ENCODE data around the gene TMEM150B. TPM values are rescaled to one million over a fixed set of nuclear protein-coding genes. Genes with fewer than 3 reads are reported as not detected.

The TMEM150B gene
- total RNA-seq, 1 experiment from 2014 or later, result 1.6 TPM

DNA sequence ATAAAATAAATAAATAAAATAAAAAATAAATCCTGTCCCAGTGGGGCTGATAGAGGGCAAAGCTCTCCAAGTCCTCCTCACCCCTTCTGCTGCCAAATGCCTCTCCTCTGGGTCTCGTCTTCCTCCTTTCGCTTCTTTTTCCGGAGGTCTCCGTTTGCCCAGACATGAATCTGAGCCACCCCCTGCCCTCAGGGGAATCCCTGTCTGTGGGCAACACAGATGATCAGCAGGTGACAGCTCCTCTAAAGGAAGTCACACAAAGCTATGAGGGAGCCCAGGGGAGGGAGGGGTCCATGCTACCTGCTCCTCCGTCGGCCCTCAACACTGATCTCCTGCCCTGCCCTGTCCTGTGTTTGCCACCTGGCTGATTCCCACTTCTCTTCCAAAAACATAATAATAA, 479 bp downstream of the TMEM150B start:
- Histone ChIP-seq H3K36me3 (ENCODE audit: control insufficient read depth, insufficient read depth, low read length) (no peaks in the 10 kb centered on the region; the same call in 1 of the 2 replicates), H3K4me1 (peaks cover 30% of the 10 kb centered on the region), H3K4me3 (ENCODE audit: low read depth, low read length) (no peak overlapping the region), H3K9me3 (no peaks in the 10 kb centered on the region; the same call in 1 of the 2 replicates), H3K27me3 (replicated peaks; ENCODE audit: control insufficient read depth, insufficient read depth, low read length) (no peaks in the 10 kb centered on the region)
- CTCF ChIA-PET, result interaction anchor here (1.4 kb wide), 1 partner anchor 14 kb away, joined by 4 read pairs; no protein-coding TSS in a partner anchor
- DNase-seq, result no peak
- no TSS peak for BruUV-seq (replicated peaks)
- intact Hi-C loops (cut with micrococcal nuclease; ENCODE audit: unreplicated experiment), result no loop called here
- H3K4me3 Mint-ChIP-seq (ENCODE audit: unreplicated experiment), result no peak overlapping the region
- no peaks in the 10 kb centered on the region for H3K27me3 Mint-ChIP-seq (ENCODE audit: insufficient read depth, unreplicated experiment)
- H3K9me3 Mint-ChIP-seq (ENCODE audit: unreplicated experiment), result no peaks in the 10 kb centered on the region
- no peak overlapping the region for H3K27ac Mint-ChIP-seq (ENCODE audit: unreplicated experiment)
- H3K36me3 Mint-ChIP-seq (ENCODE audit: insufficient read depth, unreplicated experiment), result peaks cover 12% of the 10 kb centered on the region
- H3K4me1 Mint-ChIP-seq (ENCODE audit: low read depth, unreplicated experiment), result peaks cover 30% of the 10 kb centered on the region
- TF ChIP-seq, protein P1, sequence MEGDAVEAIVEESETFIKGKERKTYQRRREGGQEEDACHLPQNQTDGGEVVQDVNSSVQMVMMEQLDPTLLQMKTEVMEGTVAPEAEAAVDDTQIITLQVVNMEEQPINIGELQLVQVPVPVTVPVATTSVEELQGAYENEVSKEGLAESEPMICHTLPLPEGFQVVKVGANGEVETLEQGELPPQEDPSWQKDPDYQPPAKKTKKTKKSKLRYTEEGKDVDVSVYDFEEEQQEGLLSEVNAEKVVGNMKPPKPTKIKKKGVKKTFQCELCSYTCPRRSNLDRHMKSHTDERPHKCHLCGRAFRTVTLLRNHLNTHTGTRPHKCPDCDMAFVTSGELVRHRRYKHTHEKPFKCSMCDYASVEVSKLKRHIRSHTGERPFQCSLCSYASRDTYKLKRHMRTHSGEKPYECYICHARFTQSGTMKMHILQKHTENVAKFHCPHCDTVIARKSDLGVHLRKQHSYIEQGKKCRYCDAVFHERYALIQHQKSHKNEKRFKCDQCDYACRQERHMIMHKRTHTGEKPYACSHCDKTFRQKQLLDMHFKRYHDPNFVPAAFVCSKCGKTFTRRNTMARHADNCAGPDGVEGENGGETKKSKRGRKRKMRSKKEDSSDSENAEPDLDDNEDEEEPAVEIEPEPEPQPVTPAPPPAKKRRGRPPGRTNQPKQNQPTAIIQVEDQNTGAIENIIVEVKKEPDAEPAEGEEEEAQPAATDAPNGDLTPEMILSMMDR (IDR thresholded peaks at IDR 0.05; ENCODE audit: insufficient read depth in 1 of 2, low read depth in 1 of 2, low read length in 1 of 2, severe bottlenecking in 1 of 2, unreplicated experiment in 1 of 2), result no peak
- POLR2A ChIA-PET, result no interaction called here

DNA sequence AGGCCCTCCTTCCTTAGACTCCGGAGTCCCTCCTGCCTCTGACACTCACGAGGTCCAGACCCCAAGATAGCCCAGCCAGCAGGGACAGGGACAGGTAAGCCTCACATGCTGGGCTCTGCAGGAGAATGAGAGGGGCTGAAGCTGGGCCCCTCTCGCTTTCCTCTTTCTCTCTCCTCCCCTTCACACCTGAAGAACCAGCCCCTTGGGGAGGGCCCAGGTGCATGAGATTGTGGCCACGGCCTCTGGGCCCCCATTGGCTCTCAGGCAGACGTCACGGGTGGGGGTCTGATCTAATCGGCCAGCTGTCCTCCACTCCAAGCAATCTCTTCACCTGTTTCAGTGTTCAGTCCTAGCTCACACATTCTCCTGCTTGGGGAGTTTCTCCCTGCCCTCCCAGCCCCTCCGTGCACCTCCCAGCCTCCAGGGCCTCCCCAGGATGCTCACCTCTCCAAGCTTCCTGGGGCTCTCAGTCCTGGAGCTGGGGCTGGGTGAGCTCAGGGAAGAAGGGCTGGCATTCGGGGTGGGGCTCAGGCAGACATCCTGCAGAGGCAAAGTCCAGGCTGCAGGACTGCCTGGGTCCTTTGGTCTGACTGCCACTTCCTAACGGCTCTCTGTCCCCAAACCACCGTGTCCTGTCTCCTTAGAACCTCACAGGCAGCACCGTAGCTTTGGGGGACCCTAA, 2.8 kb downstream of the TMEM150B start:
- BruUV-seq (replicated peaks), result no TSS peak
- ChIA-PET POLR2A (interaction anchor here (0.6 to 2.2 kb wide), 3 partner anchors 17 to 666 kb away, joined by 3 to 15 read pairs (median 5); partner anchors contain the start of genes KMT5C and TMEM238), CTCF (interaction anchor here (0.6 to 3.6 kb wide), 3 partner anchors 15 to 25 kb away, joined by 3 to 20 read pairs (median 5); partner anchors contain the start of gene KMT5C)

DNA sequence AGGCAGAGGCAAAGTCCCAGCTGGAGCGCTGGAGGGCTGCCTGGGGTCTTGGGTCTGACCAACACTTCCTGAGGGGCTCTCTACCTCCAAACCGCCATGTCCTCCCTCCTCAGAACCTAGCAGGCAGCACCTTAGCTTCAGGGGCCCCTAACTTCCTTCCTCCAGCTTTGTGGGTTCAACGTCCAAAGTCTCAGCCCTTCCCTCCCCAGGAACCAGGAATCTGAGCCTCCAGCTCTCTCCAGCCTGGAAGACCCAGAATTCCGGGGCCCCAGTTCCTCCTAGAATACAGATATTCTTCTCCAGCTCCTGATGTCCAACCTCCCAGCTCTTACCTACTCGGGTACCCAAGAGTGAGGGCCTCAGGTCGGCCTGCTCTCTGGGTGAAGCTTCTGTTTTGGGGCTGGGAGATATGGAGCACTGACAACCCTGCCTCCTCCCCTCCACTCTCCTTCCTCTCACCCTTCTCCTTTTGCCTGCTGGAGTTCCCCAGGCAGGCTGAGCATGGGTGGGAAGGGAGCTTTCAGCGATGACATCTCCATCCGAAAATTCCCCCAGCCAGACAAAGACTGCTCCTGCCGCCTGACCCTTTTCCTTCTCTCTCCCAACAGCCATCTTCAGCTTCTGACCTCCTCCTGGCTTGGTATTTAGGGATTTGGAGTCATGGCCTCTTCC, 3.5 kb downstream of the TMEM150B start:
- no peak overlapping the region for H3K4me3 ChIP-seq (ENCODE audit: low read depth, low read length)
- Mint-ChIP-seq H3K4me3 (ENCODE audit: unreplicated experiment) (peak overlapping the region; percentile 27), H3K4me1 (ENCODE audit: low read depth, unreplicated experiment) (peaks cover 23% of the 10 kb centered on the region), H3K27ac (ENCODE audit: unreplicated experiment) (peak overlapping the region; percentile 53), H3K9me3 (ENCODE audit: unreplicated experiment) (no peaks in the 10 kb centered on the region), H3K27me3 (ENCODE audit: insufficient read depth, unreplicated experiment) (no peaks in the 10 kb centered on the region), H3K36me3 (ENCODE audit: insufficient read depth, unreplicated experiment) (peaks cover 11% of the 10 kb centered on the region)
- H3K4me1 ChIP-seq, result peaks cover 25% of the 10 kb centered on the region
- TF ChIP-seq, protein P1 (IDR thresholded peaks at IDR 0.05; ENCODE audit: insufficient read depth in 1 of 2, low read depth in 1 of 2, low read length in 1 of 2, severe bottlenecking in 1 of 2, unreplicated experiment in 1 of 2), result no peak
- H3K9me3 ChIP-seq, result no peaks in the 10 kb centered on the region; the same call in 1 of the 2 replicates
- no TSS peak for BruUV-seq (replicated peaks)
- intact Hi-C loops (cut with micrococcal nuclease; ENCODE audit: unreplicated experiment), result no loop called here
- no peaks in the 10 kb centered on the region for H3K27me3 ChIP-seq (replicated peaks; ENCODE audit: control insufficient read depth, insufficient read depth, low read length)
- DNase-seq, result no peak
- H3K36me3 ChIP-seq (ENCODE audit: control insufficient read depth, insufficient read depth, low read length), result no peaks in the 10 kb centered on the region; the same call in 1 of the 2 replicates
- ChIA-PET POLR2A (interaction anchor here (0.7 to 2.2 kb wide), 2 partner anchors 18 to 63 kb away, joined by 5 to 15 read pairs; partner anchors contain the start of genes KMT5C and TMEM238), CTCF (interaction anchor here (0.8 to 3.6 kb wide), 2 partner anchors 18 to 20 kb away, joined by 4 to 20 read pairs; partner anchors contain the start of gene KMT5C)

More for the DNA sequence above, 2.8 kb downstream of the TMEM150B start:
- no peaks in the 10 kb centered on the region for H3K27me3 Mint-ChIP-seq (ENCODE audit: insufficient read depth, unreplicated experiment)
- Histone ChIP-seq H3K4me3 (ENCODE audit: low read depth, low read length) (0 out of 2 replicates have a peak overlapping the region, but pooled peaks have one; percentile 13), H3K36me3 (ENCODE audit: control insufficient read depth, insufficient read depth, low read length) (no peaks in the 10 kb centered on the region; the same call in 1 of the 2 replicates), H3K27me3 (replicated peaks; ENCODE audit: control insufficient read depth, insufficient read depth, low read length) (no peaks in the 10 kb centered on the region), H3K4me1 (peaks cover 25% of the 10 kb centered on the region), H3K9me3 (no peaks in the 10 kb centered on the region; the same call in 1 of the 2 replicates)
- peak overlapping the region; percentile 27 for H3K4me3 Mint-ChIP-seq (ENCODE audit: unreplicated experiment)
- peak; percentile 29 to 63 for DNase-seq
- intact Hi-C loops (cut with micrococcal nuclease; ENCODE audit: unreplicated experiment), result no loop called here
- H3K27ac Mint-ChIP-seq (ENCODE audit: unreplicated experiment), result peak overlapping the region; percentile 53
- TF ChIP-seq, protein P1 (IDR thresholded peaks at IDR 0.05; ENCODE audit: insufficient read depth in 1 of 2, low read depth in 1 of 2, low read length in 1 of 2, severe bottlenecking in 1 of 2, unreplicated experiment in 1 of 2), result no peak
- H3K4me1 Mint-ChIP-seq (ENCODE audit: low read depth, unreplicated experiment), result peaks cover 23% of the 10 kb centered on the region
- peaks cover 12% of the 10 kb centered on the region for H3K36me3 Mint-ChIP-seq (ENCODE audit: insufficient read depth, unreplicated experiment)
- no peaks in the 10 kb centered on the region for H3K9me3 Mint-ChIP-seq (ENCODE audit: unreplicated experiment)
